Testis (tissue), 2 donors: ENCODE measurements around the gene NPHP4.

Experiments used
- POLR2A ChIP-seq: fragments of 450-650 bp; IDR thresholded peaks from one replicate; pipeline ENCODE4 v1.6.1; 2017; ENCODE audit warnings: antibody characterized with exemption, mild to moderate bottlenecking, moderate library complexity
- TF ChIP-seq, protein P1 (sequence below), 3 experiments: fragments of 450-650 bp in 2 of 3; fragments of 200-600 bp in 1 of 3; sonication (generic) in 1 of 3; IDR thresholded peaks; one replicate each; pipeline ENCODE4 v1.5.1; 2016 to 2019; ENCODE audit warnings: antibody characterized with exemption in 3 of 3, mild to moderate bottlenecking in 2 of 3, moderate library complexity in 1 of 3

DNA sequence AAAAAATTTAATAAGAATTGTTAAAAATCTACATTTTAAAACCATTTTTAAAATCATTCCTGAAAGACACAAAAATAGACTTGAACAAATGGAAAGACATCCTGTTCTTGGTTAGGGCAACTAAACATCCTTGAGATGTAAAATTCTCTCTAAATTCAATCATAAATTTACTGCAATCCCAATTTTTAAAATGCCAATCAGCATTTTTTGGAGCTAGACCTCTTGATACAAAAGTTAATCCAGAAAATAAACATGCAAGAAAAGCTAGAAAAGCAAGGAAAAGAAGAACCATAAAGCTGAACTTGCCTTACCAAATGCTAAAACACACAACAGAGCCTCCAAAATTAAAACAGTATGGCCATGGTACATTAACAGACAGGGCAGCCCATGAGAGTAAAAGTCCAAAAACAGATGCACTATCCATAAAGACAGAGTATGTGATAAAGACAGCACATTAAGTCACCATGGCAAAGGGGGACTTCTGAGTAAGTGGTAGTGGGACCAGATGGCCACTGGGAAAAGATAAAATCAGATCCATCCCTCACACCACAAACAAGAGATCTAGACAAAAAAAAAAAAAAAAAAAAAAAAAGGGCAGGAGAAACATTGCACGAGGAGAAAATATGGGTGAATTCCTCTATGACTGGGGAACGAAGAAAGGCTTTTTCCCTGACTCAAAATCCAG, 51.4 kb downstream of the NPHP4 start:
- TF ChIP-seq, protein P1, sequence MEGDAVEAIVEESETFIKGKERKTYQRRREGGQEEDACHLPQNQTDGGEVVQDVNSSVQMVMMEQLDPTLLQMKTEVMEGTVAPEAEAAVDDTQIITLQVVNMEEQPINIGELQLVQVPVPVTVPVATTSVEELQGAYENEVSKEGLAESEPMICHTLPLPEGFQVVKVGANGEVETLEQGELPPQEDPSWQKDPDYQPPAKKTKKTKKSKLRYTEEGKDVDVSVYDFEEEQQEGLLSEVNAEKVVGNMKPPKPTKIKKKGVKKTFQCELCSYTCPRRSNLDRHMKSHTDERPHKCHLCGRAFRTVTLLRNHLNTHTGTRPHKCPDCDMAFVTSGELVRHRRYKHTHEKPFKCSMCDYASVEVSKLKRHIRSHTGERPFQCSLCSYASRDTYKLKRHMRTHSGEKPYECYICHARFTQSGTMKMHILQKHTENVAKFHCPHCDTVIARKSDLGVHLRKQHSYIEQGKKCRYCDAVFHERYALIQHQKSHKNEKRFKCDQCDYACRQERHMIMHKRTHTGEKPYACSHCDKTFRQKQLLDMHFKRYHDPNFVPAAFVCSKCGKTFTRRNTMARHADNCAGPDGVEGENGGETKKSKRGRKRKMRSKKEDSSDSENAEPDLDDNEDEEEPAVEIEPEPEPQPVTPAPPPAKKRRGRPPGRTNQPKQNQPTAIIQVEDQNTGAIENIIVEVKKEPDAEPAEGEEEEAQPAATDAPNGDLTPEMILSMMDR (IDR thresholded peaks at IDR 0.05) = no peak
- TF ChIP-seq POLR2A = no peak
